Sigmoid colon (tissue), 7 donors: ENCODE data around the gene RBPJ. TPM values are rescaled to one million over a fixed set of nuclear protein-coding genes. Genes with fewer than 3 reads are reported as not detected.

Source experiments
- DNase-seq: peaks from one replicate; pipeline ENCODE4 v3.0.0-alpha.2; 2019
- H3K27ac ChIP-seq, 4 donors: fragments of 200-600 bp; sonication (generic); one replicate each; pipeline ENCODE4 v1.5.1; 2016 to 2019; ENCODE audit warnings: mild to moderate bottlenecking in 1 of 4
- H3K27me3 ChIP-seq, 3 donors: fragments of 200-600 bp; sonication (generic); one replicate each; pipeline ENCODE4 v1.5.1; 2019; ENCODE audit warnings: mild to moderate bottlenecking in 1 of 3
- H3K36me3 ChIP-seq, 4 donors: fragments of 200-600 bp; sonication (generic); one replicate each; pipeline ENCODE4 v1.5.1; 2016 to 2019
- H3K4me1 ChIP-seq, 4 donors: fragments of 200-600 bp; sonication (generic); one replicate each; pipeline ENCODE4 v1.5.1; 2017 to 2019
- H3K4me3 ChIP-seq, 4 donors: fragments of 200-600 bp; sonication (generic); one replicate each; pipeline ENCODE4 v1.5.1; 2017 to 2019; ENCODE audit warnings: mild to moderate bottlenecking in 2 of 4, moderate library complexity in 1 of 4
- H3K9me3 ChIP-seq, 4 donors: fragments of 200-600 bp in 3 of 4; sonication (generic) in 3 of 4; one replicate each; pipeline versions ENCODE4 v1.5.1 to v1.6.1; 2013 to 2019
- EP300 ChIP-seq, 4 donors: sonication (generic); formaldehyde crosslinking; IDR thresholded peaks; one replicate each; pipeline ENCODE4 v1.6.1; 2017; ENCODE audit warnings: antibody characterized with exemption in 4 of 4
- POLR2A ChIP-seq, 2 donors: fragments of 450-650 bp; IDR thresholded peaks; one replicate each; pipeline ENCODE4 v1.6.1; 2016; ENCODE audit warnings: antibody characterized with exemption in 2 of 2, mild to moderate bottlenecking in 2 of 2, moderate library complexity in 2 of 2
- POLR2AphosphoS5 ChIP-seq, 4 donors: sonication (generic); formaldehyde crosslinking; IDR thresholded peaks; one replicate each; pipeline ENCODE4 v1.6.1; 2017; ENCODE audit warnings: antibody characterized with exemption in 4 of 4
- WGBS, 2 donors: extraction: QIAGEN DNeasy Blood & Tissue Kit; methylation state at CpG; one replicate each; pipeline ENCODE4 v1.1.7; 2013; 5-methylcytosine and 5-hydroxymethylcytosine counted together
- intact Hi-C: fragments of 100-400 bp; cut with DNase I; formaldehyde crosslinking; loops from one replicate; pipeline ENCODE4 v1.15.1; 2023
- polyA plus RNA-seq, 3 donors: library from polyadenylated mRNA; stranded (reverse); fragments of 200-250 nt; gene quantifications; one replicate each; pipeline ENCODE4 v1.2.3, GENCODE V29; 2013
- total RNA-seq, 4 donors: library from RNA; depleted of rRNA; stranded (reverse); fragments of >200 nt; gene quantifications; one replicate each; pipeline ENCODE4 v1.1.0, GENCODE V29; 2016
- TF ChIP-seq, protein P1 (sequence below), 4 experiments: fragments of 450-650 bp in 3 of 4; fragments of 200-600 bp in 1 of 4; IDR thresholded peaks; one replicate each; pipeline ENCODE4 v1.5.1; 2016 to 2019; ENCODE audit warnings: antibody characterized with exemption in 4 of 4, mild to moderate bottlenecking in 3 of 4, moderate library complexity in 2 of 4
- donor health status: healthy with polysubstance abuse.
- donor health status: Bipolar disorder and iron deficiency.
- donor health status: healthy.

Gene RBPJ
- total and polyA plus RNA-seq, 7 donors = 15.0 to 114 (median 78.4) TPM

DNA sequence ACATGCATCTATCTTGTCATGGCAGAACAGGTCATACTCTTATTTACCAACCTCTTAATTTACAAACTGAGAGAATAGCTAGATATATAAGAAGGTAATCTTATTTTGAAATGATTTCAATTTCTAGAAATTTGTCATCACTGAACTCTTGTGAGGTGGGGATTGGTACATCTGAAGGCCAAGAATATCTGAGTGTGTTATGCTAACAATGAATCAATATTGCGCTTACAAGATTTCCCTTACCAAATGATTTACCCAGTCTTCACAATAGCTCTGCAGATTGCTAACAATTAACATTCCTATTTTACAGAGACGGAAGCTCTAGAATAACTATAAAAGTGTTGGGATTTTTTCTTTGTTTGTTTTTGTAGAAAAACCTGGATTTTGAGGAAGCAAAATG, 48.3 kb downstream of the RBPJ start:
- no peak overlapping the region for H3K4me3 ChIP-seq
- 87 to 93% methylated on average over 2 of the region's 2 CpGs for whole genome bisulfite sequencing, 2 donors
- peaks cover 0 to 11% (median 0%) of the 10 kb centered on the region in 4 donors for H3K36me3 ChIP-seq
- no peak overlapping the region for H3K27ac ChIP-seq
- H3K9me3 ChIP-seq = no peaks in the 10 kb centered on the region
- TF ChIP-seq POLR2AphosphoS5 (IDR thresholded peaks at IDR 0.05) (no peak), POLR2A (IDR thresholded peaks at IDR 0.05) (no peak), EP300 (IDR thresholded peaks at IDR 0.05) (no peak)
- TF ChIP-seq, protein P1, sequence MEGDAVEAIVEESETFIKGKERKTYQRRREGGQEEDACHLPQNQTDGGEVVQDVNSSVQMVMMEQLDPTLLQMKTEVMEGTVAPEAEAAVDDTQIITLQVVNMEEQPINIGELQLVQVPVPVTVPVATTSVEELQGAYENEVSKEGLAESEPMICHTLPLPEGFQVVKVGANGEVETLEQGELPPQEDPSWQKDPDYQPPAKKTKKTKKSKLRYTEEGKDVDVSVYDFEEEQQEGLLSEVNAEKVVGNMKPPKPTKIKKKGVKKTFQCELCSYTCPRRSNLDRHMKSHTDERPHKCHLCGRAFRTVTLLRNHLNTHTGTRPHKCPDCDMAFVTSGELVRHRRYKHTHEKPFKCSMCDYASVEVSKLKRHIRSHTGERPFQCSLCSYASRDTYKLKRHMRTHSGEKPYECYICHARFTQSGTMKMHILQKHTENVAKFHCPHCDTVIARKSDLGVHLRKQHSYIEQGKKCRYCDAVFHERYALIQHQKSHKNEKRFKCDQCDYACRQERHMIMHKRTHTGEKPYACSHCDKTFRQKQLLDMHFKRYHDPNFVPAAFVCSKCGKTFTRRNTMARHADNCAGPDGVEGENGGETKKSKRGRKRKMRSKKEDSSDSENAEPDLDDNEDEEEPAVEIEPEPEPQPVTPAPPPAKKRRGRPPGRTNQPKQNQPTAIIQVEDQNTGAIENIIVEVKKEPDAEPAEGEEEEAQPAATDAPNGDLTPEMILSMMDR (IDR thresholded peaks at IDR 0.05) = no peak
- intact Hi-C loops = no loop called here
- peaks cover 0 to 65% (median 43%) of the 10 kb centered on the region in 4 donors for H3K4me1 ChIP-seq
- no peaks in the 10 kb centered on the region for H3K27me3 ChIP-seq
- DNase-seq = no peak

DNA sequence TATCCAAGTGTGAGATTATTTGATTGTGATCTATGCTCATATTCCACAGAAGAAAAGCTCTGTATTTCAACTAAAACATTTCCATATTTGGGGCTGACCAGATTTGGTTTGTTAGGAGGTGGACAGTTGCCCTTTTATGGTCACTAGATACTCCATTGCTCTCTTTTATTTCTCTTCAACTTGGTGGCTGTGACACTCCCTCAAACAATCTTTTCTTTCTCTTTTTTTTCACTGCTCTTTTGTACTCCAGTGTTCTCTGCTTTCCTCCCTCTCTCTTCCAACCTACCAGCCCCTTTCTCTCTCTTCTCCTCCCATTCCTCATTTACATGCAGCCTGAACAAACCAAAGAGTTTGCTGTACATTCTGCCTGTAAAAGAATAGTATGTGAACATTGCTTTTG, 48.8 kb downstream of the RBPJ start:
- DNase-seq = no peak
- no peaks in the 10 kb centered on the region for H3K27me3 ChIP-seq
- H3K9me3 ChIP-seq = no peaks in the 10 kb centered on the region
- intact Hi-C loops = no loop called here
- peak overlapping the region in 1 of 4 donors; percentile 23 for H3K27ac ChIP-seq
- H3K4me3 ChIP-seq = no peak overlapping the region
- H3K36me3 ChIP-seq = peaks cover 0 to 11% (median 0%) of the 10 kb centered on the region in 4 donors
- TF ChIP-seq EP300 (IDR thresholded peaks at IDR 0.05) (no peak), POLR2AphosphoS5 (IDR thresholded peaks at IDR 0.05) (no peak), POLR2A (IDR thresholded peaks at IDR 0.05) (no peak)
- TF ChIP-seq, protein P1 (IDR thresholded peaks at IDR 0.05) = no peak
- peaks cover 0 to 61% (median 43%) of the 10 kb centered on the region in 4 donors for H3K4me1 ChIP-seq

DNA sequence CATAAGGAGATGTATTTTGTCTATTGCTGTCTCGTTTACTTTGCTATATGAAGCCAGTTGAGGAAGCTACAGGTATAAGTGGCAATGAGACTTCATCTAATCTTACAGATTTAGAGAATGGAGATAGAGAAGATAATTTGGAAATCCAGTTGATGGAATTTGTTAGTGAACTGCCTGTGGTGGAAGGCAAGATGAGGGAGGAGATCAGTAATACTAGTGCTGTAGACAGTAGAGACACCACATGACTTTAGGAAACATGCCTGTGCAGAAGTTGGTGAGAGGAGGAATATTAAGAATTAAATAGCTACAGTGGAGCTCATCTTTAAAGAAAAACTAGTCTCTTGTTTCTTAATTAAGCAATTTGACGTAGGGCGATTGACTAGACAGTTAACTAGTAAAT, 51.3 kb downstream of the RBPJ start:
- Histone ChIP-seq H3K27ac (peak overlapping the region in 2 of 4 donors; percentile 53 to 62), H3K4me1 (peaks cover 0 to 71% (median 48%) of the 10 kb centered on the region in 4 donors), H3K4me3 (no peak overlapping the region), H3K9me3 (no peaks in the 10 kb centered on the region), H3K36me3 (peaks cover 0 to 4% (median 0%) of the 10 kb centered on the region in 4 donors), H3K27me3 (no peaks in the 10 kb centered on the region)
- DNase-seq = no peak
- WGBS, 2 donors = 93 to 97% methylated on average over 3 of the region's 3 CpGs
- TF ChIP-seq EP300 (IDR thresholded peaks at IDR 0.05) (no peak), POLR2AphosphoS5 (IDR thresholded peaks at IDR 0.05) (no peak), POLR2A (IDR thresholded peaks at IDR 0.05) (no peak)
- TF ChIP-seq, protein P1 (IDR thresholded peaks at IDR 0.05) = no peak
- intact Hi-C loops = no loop called here

DNA sequence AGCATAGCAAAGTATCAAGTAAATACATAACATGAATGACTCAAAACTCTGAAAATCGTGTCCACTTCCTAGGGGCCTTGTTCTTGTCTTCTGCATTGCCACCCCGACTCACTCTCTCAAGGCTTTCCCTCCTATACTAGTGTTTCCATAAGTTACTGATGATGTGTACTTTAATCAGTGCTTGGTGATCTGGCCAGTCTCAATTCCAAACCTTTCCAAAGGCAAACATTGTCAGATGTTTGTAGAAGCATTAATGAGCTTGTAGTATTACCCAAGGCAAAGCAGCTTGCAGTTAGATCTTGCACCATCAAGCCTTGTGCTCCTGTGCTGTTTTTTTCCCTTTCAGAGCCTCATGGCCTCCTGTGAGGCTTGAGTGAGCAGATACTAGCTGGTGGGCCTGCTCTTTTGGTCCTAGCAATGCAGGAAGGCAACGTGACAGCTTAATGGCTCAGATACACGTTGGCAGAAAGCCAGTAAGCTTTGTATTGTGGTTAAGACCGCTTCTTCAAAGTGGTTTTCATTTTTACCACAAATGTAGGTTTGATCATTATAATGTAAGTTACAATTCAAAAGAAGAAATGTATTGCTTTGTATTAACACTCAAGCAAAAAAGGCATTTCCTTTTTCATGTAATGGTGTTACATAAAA, 51.8 kb downstream of the RBPJ start:
- H3K4me1 ChIP-seq = peaks cover 0 to 71% (median 49%) of the 10 kb centered on the region in 4 donors
- no peak overlapping the region for H3K4me3 ChIP-seq
- intact Hi-C loops = no loop called here
- no peaks in the 10 kb centered on the region for H3K27me3 ChIP-seq
- DNase-seq = no peak
- H3K36me3 ChIP-seq = no peaks in the 10 kb centered on the region
- WGBS, 2 donors = 32 to 36% methylated on average over 5 of the region's 5 CpGs
- no peaks in the 10 kb centered on the region for H3K9me3 ChIP-seq
- TF ChIP-seq EP300 (IDR thresholded peaks at IDR 0.05) (no peak), POLR2AphosphoS5 (IDR thresholded peaks at IDR 0.05) (peak in 1 of 4 donors; percentile 6)
- H3K27ac ChIP-seq = peak overlapping the region in 2 of 4 donors; percentile 53 to 62

DNA sequence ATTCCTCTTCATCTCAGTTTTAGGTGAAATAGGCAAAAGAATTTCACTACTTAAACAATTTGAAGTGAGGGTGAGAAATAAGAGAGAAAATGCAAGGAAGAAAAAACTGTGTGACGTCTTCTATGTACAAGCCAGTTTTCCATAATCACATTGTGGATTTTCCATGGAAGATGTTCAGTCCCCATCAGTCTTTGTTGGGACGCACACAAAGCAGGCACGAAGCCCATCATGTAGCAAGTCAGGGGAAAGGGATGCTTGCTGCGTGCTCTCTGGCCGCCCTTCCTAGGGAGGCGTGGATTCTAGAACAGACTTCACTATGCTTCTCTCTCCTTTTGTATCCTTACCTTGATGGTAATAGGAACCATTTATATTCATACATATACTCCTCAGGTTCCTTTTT, 54.7 kb downstream of the RBPJ start:
- Histone ChIP-seq H3K27ac (no peak overlapping the region), H3K27me3 (no peaks in the 10 kb centered on the region), H3K4me3 (no peak overlapping the region), H3K36me3 (no peaks in the 10 kb centered on the region), H3K9me3 (no peaks in the 10 kb centered on the region), H3K4me1 (peaks cover 0 to 77% (median 48%) of the 10 kb centered on the region in 4 donors)
- WGBS, 2 donors = 88 to 96% methylated on average over 6 of the region's 6 CpGs
- intact Hi-C loops = no loop called here
- no peak for DNase-seq
- TF ChIP-seq POLR2A (IDR thresholded peaks at IDR 0.05) (no peak), EP300 (IDR thresholded peaks at IDR 0.05) (no peak), POLR2AphosphoS5 (IDR thresholded peaks at IDR 0.05) (no peak)
- TF ChIP-seq, protein P1 (IDR thresholded peaks at IDR 0.05) = no peak
